Testis (tissue), 2 donors: ENCODE measurements around the gene FAM3B.

Experiments
- POLR2A ChIP-seq: fragments of 450-650 bp; IDR thresholded peaks from one replicate; pipeline ENCODE4 v1.6.1; 2017; ENCODE audit warnings: antibody characterized with exemption, mild to moderate bottlenecking, moderate library complexity
- TF ChIP-seq, protein P1 (sequence below), 3 experiments: fragments of 450-650 bp in 2 of 3; fragments of 200-600 bp in 1 of 3; sonication (generic) in 1 of 3; IDR thresholded peaks; one replicate each; pipeline ENCODE4 v1.5.1; 2016 to 2019; ENCODE audit warnings: antibody characterized with exemption in 3 of 3, mild to moderate bottlenecking in 2 of 3, moderate library complexity in 1 of 3

DNA sequence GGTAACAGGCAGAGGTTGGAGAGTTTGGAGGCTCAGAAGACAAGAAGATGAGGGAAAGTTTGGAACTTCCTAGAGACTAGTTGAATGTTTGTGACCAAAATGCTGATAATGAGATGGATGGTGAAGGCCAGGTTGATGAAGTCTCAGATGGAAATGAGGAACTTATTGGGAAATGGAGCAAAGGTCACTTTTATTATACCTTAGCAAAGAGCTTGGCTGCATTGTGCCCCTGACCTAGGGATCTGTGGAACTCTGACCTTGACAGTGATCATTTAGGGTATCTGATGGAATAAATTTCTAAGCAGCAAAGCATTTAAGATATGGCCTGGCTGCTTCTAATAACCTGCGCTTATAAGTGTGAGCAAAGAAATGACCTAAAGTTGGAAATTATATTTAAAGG, 17.2 kb downstream of the FAM3B start:
- TF ChIP-seq, protein P1, sequence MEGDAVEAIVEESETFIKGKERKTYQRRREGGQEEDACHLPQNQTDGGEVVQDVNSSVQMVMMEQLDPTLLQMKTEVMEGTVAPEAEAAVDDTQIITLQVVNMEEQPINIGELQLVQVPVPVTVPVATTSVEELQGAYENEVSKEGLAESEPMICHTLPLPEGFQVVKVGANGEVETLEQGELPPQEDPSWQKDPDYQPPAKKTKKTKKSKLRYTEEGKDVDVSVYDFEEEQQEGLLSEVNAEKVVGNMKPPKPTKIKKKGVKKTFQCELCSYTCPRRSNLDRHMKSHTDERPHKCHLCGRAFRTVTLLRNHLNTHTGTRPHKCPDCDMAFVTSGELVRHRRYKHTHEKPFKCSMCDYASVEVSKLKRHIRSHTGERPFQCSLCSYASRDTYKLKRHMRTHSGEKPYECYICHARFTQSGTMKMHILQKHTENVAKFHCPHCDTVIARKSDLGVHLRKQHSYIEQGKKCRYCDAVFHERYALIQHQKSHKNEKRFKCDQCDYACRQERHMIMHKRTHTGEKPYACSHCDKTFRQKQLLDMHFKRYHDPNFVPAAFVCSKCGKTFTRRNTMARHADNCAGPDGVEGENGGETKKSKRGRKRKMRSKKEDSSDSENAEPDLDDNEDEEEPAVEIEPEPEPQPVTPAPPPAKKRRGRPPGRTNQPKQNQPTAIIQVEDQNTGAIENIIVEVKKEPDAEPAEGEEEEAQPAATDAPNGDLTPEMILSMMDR (IDR thresholded peaks at IDR 0.05): no peak
- TF ChIP-seq POLR2A: no peak
